Measurements from ENCODE around the gene SPG11. TPM values are rescaled to one million over a fixed set of nuclear protein-coding genes. Genes with fewer than 3 reads are reported as not detected.

The SPG11 gene
- total RNA-seq (2011; cell fraction: chromatin; rRNA removed; ENCODE audit: low replicate concordance) = 195 and 371 TPM in 2 replicates
- 116 and 148 TPM in 2 replicates for total RNA-seq (2011; cell fraction: nucleolus; rRNA removed)
- total RNA-seq (2011; cell fraction: nucleoplasm; rRNA removed) = 167 and 188 TPM in 2 replicates
- total RNA-seq (2014; rRNA removed) = 31.3 and 47.4 TPM in 2 replicates
- 57.9 and 64.1 TPM in 2 replicates for total RNA-seq (2014; rRNA removed; fragmentation: Illumina TruSeq; extraction: Trizol)
- total RNA-seq (2015; rRNA removed; fragmentation: Illumina TruSeq; extraction: Trizol) = 49.6 and 55.1 TPM in 2 replicates
- total RNA-seq (2021) = 50.9 and 51.2 TPM in 2 replicates
- 71.2 and 96.5 TPM in 2 replicates for polyA plus RNA-seq (2011; rRNA removed)
- 66.0 and 70.7 TPM in 2 replicates for polyA plus RNA-seq (2011; cell fraction: cytosol; rRNA removed)
- polyA plus RNA-seq (2011; cell fraction: nucleus; rRNA removed) = 99.2 and 111 TPM in 2 replicates
- 35.2 and 70.1 TPM in 2 replicates for polyA plus RNA-seq (2012)
- polyA plus RNA-seq (2014; fragmentation: Illumina TruSeq; extraction: Trizol) = 45.6 and 48.0 TPM in 2 replicates
- 10 to 100 TPM; 23.3 to 24.0 TPM for polyA plus RNA-seq (2014; fragmentation: Nextera tagmentation; extraction: Ambion mirVana)
- polyA plus RNA-seq (2014; rRNA removed) = 33.9 and 34.1 TPM in 2 replicates
- polyA minus RNA-seq (2011; rRNA and poly(A)+ RNA removed) = 136 and 168 TPM in 2 replicates
- polyA minus RNA-seq (2011; cell fraction: cytosol; rRNA and poly(A)+ RNA removed) = 48.1 and 89.9 TPM in 2 replicates
- 77.0 and 125 TPM in 2 replicates for polyA minus RNA-seq (2011; cell fraction: nucleus; rRNA and poly(A)+ RNA removed)
- percentile 79 among the genes with signal in this experiment for Bru-seq, nascent RNA
- BruChase-seq, experiment 1, labeled RNA remaining after a 2-hour chase = percentile 84 among the genes with signal in this experiment
- percentile 85 among the genes with signal in this experiment for BruChase-seq, experiment 2, labeled RNA remaining after a 6-hour chase
- long read RNA-seq, experiment 1, transcript SPG11-215 (12 exons, 2,579 nt) = major isoform, 9 of 57 reads
- long read RNA-seq, experiment 1, partial matches to known transcripts = 35 of 57 reads
- long read RNA-seq, experiment 1, other reads (novel, unspliced or antisense) = 13 of 57 reads
- long read RNA-seq, experiment 2, partial matches to known transcripts = 8 of 17 reads
- long read RNA-seq, experiment 2, other reads (novel, unspliced or antisense) = 9 of 17 reads
- long read RNA-seq, experiment 3, transcript SPG11-215 (12 exons, 2,579 nt) = major isoform, 8 of 13 reads
- long read RNA-seq, experiment 3, partial matches to known transcripts = 3 of 13 reads
- long read RNA-seq, experiment 3, other reads (novel, unspliced or antisense) = 2 of 13 reads

GRCh38 chr15:44663410-44664308 is at the start of gene SPG11:
SPG11 (minus strand) TSS chr15:44663662; CDS start chr15:44663647, 15 bp downstream.
- H2AFZ ChIP-seq (ENCODE audit: low read depth, low read length) = peak within 1 kb of the TSS; percentile 100
- H3K4me1 ChIP-seq (replicated peaks in 1 of 2; ENCODE audit: control insufficient read depth in 2 of 2, insufficient read depth in 2 of 2, low read length in 2 of 2) = peaks cover 10 to 18% of the 10 kb centered on the region in 2 experiments
- peak within 1 kb of the TSS; percentile 91 for H3K4me2 ChIP-seq (ENCODE audit: insufficient read depth, low read length)
- H3K27me3 ChIP-seq (ENCODE audit: control insufficient read depth in 2 of 2, insufficient read depth in 2 of 2, low read length in 2 of 2) = no peaks in the 10 kb centered on the region
- DNase-seq (ENCODE audit: extremely low read depth in 1 of 4, low spot score in 3 of 4) (peak; percentile 94 to 99 (median 96)), ATAC-seq (peak; percentile 95), FAIRE-seq (peak; percentile 96)
- peak within 1 kb of the TSS; percentile 95 for H3K27ac ChIP-seq (ENCODE audit: extremely low read depth, low read depth, low read length)
- TSS peak; percentile 83 for BruUV-seq (replicated peaks)
- no peaks in the 10 kb centered on the region for H4K20me1 ChIP-seq (replicated peaks; ENCODE audit: control insufficient read depth, insufficient read depth, low read length)
- H3K4me3 ChIP-seq = peak within 1 kb of the TSS; percentile 93
- in situ Hi-C loops (cut with MboI) (no loop called here), intact Hi-C loops (cut with micrococcal nuclease) (loop anchor here (1.0 kb wide), 3 partner anchors 49 to 75 kb away; no protein-coding TSS in a partner anchor)
- H3K9me3 ChIP-seq (replicated peaks; ENCODE audit: control insufficient read depth, insufficient read depth, low read depth, low read length) = no peaks in the 10 kb centered on the region
- peaks cover 34% of the 10 kb centered on the region for H3K79me2 ChIP-seq (ENCODE audit: control insufficient read depth, insufficient read depth, low read length)
- WGBS (ENCODE audit: insufficient coverage, low coverage, missing lambda C conversion rate) = 6% methylated on average over 52 of the region's 53 CpGs
- ChIA-PET CTCF (ENCODE audit: low intra/inter-chr PET ratio) (interaction anchor here (0.6 to 1.5 kb wide), 7 partner anchors 47 to 185 kb away, joined by 3 to 9 read pairs (median 3); partner anchors contain the start of genes B2M and PATL2), POLR2A (interaction anchor here (0.6 to 3.4 kb wide), 24 partner anchors 10 to 385 kb away, joined by 3 to 31 read pairs (median 4); partner anchors contain the start of genes B2M, PATL2 and TRIM69)
- H3K36me3 ChIP-seq (ENCODE audit: control insufficient read depth, insufficient read depth, low read length) = peaks cover 18% of the 10 kb centered on the region
- H3K9me1 ChIP-seq (ENCODE audit: control insufficient read depth, insufficient read depth, low read length) = no peaks in the 10 kb centered on the region
- H3K9ac ChIP-seq (ENCODE audit: insufficient read depth in 1 of 2, low read depth in 2 of 2, low read length in 2 of 2) = peak within 1 kb of the TSS; percentile 97
- TF ChIP-seq GABPB2 (CRISPR knock-in tag; conservative IDR thresholded peaks at IDR 0.05) (no peak), NR2C1 (IDR thresholded peaks at IDR 0.05) (no peak), NR2C1 (tag; IDR thresholded peaks at IDR 0.05) (peak; percentile 77), ZNF551 (CRISPR knock-in tag; IDR thresholded peaks at IDR 0.05) (no peak), BCL6 (CRISPR knock-in tag; IDR thresholded peaks at IDR 0.05) (no peak), ZNF384 (IDR thresholded peaks at IDR 0.05; ENCODE audit: low read depth, low read length) (peak; percentile 29; the same call in 1 of the 2 replicates), DEAF1 (CRISPR knock-in tag; IDR thresholded peaks at IDR 0.05) (peak; percentile 95), SRSF7 (optimal IDR thresholded peaks at IDR 0.05; ENCODE audit: low read depth, low read length) (no peak), SMARCC2 (IDR thresholded peaks at IDR 0.05; ENCODE audit: low read depth) (no peak), ZNF239 (CRISPR knock-in tag; IDR thresholded peaks at IDR 0.05) (no peak; the same call in 1 of the 2 replicates), ZBED1 (IDR thresholded peaks at IDR 0.05) (peak; percentile 52; the same call in 1 of the 2 replicates), NR3C1 (CRISPR knock-in tag; IDR thresholded peaks at IDR 0.05) (peak; percentile 94)
- TF ChIP-seq, protein P1, sequence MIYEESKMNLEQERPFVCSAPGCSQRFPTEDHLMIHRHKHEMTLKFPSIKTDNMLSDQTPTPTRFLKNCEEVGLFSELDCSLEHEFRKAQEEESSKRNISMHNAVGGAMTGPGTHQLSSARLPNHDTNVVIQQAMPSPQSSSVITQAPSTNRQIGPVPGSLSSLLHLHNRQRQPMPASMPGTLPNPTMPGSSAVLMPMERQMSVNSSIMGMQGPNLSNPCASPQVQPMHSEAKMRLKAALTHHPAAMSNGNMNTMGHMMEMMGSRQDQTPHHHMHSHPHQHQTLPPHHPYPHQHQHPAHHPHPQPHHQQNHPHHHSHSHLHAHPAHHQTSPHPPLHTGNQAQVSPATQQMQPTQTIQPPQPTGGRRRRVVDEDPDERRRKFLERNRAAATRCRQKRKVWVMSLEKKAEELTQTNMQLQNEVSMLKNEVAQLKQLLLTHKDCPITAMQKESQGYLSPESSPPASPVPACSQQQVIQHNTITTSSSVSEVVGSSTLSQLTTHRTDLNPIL (CRISPR knock-in tag; IDR thresholded peaks at IDR 0.05) = no peak

Data from K562 (cell line).